ENCODE measurements around the gene INCA1.

The INCA1 gene

DNA sequence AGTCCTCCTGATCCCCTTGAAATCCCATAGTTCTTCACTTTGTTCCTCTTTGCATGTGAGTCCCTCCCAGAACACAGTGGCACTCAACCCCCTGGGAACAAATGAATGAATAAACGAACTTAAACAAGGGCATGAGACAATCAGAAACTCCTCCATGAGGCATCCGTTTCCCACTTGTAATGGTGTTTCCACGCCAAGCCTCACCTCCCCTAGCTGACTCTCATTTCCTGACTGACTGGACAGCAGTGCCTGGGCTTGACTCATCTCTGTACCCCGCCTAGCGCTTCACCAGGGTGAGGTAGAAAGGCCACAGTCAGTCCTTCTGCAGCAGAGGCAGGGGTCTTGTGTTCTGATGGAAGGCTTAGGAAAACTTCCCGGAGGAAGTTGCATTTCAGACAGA lies 14.6 kb upstream of the INCA1 start:
- no peak for DNase-seq (ENCODE audit: low read depth)

DNA sequence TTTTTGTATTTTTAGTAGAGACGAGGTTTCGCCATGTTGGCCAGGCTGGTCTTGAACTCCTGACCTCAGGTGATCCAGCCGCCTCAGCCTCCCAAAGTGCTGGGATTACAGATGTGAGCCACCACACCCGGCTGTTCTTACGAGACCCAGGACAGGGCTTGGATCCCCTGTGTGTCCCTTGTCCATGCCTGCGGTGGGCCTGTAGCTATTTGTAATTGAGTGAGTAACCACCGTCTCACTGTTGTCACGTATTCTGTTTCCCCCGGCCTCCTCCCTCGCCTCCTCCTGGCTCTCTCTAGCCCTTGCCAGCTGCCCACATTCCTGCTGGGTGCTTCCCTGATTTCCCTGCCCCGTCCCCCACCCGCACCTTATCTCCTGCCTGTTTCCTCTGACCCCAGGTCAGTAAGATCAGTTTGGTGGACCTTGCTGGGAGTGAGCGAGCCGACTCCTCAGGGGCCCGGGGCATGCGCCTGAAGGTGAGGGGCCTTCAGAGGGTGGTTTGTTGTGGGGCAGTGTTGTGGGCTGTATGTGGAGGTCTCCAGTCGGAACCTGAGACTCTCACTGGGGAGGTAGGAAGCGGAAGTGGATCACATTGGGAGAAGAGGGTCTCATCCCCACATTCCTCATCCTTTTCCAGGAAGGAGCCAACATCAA lies 6.0 kb upstream of the INCA1 start:
- no peak for DNase-seq (ENCODE audit: low read depth)

DNA sequence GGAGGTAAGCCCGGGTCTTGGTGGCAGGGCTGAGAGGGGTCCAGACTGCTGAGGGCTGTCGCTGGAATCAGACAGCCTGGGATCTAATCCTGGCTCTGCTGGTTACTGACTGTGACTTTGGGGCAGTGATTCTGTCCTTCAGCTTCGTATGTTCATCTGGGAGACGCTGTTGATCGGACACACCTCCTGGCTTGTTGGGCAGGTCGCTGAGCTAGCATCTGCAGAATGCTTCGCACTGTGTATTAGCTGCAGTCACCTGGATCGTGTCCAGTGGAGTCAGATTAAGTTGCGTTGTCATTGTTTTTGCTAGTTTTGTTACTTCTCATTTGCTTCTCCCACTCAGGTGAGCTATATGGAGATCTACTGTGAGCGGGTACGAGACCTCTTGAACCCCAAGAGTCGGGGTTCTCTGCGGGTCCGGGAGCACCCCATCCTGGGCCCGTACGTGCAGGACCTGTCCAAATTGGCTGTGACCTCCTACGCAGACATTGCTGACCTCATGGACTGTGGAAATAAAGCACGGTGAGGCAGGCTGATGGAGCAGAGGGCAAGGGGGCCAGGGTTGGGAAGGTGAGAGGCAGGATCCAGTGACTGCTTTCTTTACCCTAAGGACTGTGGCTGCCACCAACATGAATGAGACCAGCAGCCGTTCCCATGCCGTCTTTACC lies 4.9 kb upstream of the INCA1 start:
- no peak for DNase-seq (ENCODE audit: low read depth)

DNA sequence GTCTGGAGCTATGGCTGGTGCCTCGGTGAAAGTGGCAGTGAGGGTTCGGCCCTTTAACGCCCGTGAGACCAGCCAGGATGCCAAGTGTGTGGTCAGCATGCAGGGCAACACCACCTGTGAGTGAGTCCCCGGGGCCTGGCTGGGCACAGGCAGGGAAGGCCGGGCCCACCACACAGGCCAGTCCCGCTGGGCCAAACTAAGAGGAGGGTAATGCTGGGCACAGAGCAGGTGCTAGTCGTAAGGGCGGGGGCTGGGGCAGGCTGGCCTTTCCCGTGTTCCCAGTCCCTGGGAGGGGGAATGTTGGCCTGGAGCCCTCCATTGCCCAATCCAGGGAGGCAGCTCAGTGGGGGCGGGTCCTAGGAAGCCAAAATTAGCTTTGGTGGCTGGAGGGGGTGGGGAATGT lies 2.9 kb upstream of the INCA1 start:
- no peak for DNase-seq (ENCODE audit: low read depth)

DNA sequence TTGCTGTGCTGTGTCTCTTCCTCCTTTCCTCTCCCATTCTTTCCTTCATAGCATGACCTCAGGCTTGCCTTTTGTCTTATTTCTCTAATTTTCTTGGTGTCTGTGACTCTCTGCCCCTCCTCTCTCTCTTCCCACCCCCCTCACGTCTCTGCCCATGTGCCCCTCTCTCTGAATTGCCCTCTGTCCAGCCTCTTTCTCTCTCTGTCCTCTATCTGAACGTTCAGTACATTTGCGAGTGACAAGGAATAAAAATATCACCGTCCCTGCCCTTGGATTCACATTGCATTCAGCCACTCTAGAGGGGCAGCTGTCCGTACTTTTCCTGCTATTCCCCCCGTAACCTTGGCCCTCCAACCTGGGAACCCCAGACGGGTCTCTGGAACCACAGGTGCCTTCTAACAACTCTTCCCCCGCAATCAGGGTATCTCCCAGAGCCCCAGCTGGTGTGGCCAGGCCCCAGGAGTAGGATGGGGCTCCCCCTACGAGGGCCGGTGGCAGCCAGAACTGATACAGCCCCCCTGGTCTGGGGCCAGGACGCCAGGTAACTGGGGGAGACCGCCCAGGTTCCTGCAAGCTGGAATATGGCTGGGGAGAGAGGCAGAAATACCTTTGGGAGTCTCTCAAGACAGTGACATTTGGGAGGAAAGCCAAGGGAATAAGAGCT lies 2.2 kb upstream of the INCA1 start:
- no peak for DNase-seq (ENCODE audit: low read depth)

DNA sequence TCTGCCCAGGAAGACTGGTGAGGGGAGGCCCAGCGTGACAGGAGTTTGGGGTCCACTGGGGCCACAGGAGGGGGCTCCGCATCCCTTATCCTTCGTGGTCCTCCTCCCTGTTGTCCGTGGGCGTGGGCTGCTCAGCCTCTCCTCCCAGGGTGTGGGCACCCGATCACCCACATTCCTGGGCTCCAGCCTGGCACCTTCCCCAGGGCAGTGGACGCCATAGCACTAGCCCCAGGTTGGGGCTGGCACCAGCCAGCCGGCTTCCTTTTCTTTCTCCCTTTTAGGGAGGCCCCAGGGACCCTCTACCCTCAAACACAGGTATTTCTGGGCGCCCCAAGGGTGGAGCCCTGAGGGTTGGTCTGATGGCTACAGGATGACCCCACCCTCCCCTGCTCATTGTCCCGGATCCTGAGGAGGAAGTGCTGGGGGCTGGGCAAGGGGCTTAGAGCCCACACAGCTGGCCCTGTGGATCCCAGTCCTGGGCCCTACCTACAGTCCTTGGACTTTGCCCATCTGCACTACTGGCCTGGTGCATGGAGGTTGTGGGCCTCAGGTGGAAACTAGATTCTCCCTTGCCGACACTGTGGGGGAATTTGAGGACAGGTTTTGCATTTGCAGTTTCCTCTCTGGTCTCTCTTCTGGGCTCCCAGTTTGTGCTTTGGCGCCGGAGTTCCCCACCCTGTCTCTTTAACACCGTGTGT lies 1.6 kb upstream of the INCA1 start:
- DNase-seq (ENCODE audit: low read depth): no peak

DNA sequence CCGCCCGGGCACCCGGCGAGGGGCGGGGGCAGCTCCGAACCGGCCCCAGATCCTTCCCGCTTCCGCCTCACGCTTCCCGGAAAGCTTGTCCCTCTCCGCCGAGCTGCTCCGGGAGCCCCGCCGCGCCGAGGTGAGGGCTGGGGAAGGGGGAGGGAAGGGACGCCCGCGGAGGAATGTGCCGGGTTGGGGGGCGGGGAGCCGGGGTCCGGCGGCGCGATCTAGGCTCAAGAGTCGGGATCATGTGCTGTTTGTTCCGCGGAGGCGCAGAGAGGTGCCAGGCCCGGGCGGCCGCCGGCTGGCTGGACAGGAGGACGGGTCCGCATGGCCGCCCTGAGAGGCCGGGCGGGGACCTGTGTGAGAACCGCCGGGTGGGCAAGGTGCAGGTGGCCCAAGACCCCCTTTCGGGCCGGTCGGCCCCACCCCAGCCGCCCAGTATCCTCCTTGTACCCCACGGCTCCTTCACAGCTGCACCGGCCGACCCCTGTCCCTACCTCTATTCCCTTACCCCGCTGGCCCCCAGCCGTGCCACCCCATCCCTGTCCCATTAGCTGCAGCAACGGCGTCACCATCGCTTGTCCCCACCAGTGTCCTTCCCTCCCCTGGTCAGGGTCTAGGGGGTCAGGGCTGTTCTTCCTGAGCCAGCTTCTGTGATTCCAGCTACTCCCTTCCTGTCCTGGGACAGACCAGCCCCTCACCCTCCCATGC lies 857 bp upstream of the INCA1 start:
- DNase-seq (ENCODE audit: low read depth): no peak

DNA sequence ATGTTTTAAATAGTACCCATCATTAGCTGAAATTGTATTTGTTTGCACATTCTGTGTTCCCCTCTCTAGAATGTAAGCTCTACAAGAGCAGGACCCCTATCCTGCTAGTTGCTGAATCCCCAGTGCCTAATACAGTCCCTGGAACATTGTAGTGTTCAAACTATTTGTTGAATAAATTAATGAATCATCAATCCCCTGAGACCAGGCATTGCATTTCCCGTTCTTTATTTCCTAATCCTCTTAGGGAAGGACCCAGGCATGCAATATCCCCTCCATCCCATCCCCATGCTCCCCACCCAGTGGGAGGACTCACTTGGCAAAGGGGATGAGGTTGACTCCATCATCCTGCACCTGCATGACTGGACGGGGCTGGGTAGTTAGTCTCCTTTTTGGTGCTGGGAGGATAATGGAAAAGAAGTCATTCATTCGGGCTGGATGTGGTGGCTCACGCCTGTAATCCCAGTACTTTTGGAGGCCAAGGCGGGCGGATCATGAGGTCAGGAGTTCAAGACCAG lies 3.2 kb downstream of the INCA1 start:
- no peak for DNase-seq (ENCODE audit: low read depth)

DNA sequence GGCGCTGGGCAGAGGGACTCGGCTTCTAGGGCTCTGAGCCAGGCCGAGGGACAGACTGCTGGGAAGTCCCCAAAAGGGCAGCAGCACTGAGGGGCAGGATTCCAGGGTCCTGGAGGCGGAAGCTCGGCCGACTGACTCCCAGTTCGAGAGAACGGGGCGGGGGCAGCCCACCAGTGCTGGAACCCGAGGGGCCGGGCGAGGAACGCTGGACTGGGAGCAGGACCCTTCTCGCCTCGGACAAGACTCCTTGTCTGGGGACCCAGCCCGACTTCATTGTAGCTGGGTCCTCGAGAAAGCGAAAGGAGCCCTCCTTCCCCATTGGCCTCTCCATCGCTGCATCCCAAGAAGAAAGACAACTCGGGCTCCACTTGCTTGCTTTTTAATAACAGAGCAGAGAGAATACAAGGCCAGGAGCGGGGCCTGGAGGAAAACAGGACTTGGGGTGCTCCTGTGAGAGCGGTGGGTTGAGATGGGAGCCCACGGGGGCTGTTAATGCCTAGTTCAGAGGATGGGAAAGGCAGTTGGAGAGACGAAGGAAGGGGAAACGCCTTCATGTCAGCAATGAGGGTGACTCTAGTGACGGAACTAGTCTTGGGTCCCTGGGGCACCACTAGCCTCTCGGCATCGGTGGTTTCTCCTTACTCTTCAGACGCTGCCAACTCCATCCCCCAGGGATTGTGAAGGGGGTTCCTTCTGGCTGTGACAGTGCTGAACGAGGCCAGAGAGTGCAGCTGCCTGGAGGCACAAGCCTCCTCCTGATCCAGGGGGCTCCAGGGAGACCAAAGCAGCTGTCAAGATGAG lies 9.4 kb downstream of the INCA1 start:
- DNase-seq (ENCODE audit: low read depth): no peak

DNA sequence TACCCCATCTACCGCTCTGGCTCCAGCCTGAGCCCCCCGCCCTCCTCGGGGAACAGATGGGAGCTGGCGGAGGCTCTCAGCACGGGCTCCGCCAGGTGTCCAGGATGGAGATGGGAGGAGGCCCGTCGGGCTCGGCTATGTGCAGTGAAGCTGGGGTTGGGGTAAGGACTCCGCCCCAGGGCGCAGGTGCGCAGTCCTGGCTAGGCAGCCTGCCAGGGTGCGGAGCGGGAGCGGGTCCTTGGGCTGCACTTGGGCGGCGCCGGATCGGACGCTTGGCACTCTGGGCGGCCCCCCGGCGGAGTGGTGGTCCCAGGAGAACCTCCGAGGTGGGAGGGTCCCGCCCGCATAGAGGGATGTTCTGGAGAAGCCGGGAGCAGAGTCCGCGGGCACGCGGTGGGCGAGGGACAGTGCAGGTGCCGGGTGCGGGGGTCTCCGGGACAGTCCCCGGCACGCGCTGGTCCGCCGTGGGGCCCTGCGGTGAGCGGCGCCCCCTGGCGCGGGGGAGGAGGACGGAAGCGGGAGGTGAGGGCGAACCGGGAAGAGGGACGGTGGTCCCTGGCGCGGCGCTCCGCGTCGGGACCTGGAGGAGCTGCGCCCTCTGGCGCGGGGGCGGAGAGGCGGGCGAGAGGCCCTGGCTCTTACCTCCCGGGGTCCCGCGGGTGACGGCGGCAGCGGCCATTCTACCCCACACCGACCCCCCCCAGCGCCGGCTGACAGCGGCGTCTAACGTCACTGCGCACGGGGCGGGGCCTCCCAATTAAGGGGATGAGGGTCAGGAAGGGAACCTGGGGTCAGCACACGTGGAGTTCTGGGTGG lies 10.2 kb downstream of the INCA1 start, which contains the start of gene CAMTA2:
TSS of gene CAMTA2 (minus strand) at position 725 of the 816 bp plus-strand sequence. CDS start 1,453 bp downstream, outside the sequence.
- no peak for DNase-seq (ENCODE audit: low read depth)

DNA sequence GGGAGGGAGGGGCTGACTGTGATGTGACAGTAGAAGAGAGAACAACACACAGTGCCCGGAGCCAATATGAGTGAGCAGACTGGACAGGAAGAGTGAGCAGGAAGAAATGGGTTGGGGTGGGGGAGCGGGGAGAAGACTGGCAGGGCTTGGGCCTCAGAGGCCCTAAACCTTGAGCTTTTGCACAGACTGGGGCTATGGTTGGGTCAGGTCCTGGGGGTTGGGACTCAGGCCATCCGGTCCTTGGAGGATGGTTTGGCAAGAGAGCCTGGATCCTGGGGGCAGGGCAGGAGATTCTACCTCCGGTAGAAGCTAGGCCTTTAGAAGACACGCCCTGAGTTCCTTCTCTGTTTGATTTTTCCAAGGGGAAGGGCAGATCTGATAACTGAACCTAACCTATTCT lies 10.9 kb downstream of the INCA1 start:
- no peak for DNase-seq (ENCODE audit: low read depth)

DNA sequence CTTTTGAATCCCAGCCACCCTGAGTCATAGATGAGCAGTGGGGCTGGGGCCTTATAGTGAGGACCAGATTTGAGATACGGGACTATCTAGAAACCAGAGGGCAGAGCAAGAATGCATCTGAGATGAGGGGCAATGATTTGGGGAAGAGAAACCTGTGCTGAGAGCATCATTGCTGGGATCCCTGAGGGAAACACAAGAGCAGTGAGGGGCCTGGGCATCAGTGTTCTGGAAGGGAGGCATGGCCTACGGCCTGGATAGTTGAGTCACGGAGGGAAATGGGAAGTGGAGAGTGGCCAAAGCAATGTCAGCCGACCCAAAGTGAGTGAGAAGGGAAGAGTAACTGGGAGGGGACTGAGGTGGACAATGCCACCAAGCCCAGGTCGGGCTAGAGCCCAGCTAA lies 15.0 kb downstream of the INCA1 start:
- DNase-seq (ENCODE audit: low read depth): no peak

DNA sequence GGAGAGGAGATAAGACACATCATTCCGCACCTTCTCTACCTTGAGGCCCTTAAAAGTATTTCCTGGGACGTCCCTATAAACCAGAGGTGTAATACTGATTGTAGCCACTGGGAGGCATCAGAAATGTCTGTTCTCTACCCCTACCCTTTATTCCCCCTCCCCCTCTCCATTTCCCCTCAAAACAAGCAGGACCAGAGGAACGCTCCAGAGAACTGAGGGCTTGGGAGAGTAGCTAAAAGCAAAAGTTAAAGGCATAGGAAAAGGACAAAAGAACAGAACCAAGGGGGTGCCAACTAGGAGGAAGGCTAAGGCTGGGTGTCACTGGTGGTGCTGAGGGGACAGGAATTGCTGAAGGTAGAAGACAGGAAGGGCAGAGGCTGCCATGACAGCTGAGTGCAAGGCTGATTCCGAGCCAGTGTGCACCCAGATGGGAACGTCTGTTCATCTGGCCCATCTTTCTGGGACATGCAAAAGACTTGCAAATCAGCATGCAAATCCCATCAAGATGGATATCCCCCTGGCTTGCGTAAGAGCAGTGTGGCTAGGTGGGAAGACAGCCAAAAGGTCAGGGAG lies 16.6 kb downstream of the INCA1 start:
- DNase-seq (ENCODE audit: low read depth): no peak

DNA sequence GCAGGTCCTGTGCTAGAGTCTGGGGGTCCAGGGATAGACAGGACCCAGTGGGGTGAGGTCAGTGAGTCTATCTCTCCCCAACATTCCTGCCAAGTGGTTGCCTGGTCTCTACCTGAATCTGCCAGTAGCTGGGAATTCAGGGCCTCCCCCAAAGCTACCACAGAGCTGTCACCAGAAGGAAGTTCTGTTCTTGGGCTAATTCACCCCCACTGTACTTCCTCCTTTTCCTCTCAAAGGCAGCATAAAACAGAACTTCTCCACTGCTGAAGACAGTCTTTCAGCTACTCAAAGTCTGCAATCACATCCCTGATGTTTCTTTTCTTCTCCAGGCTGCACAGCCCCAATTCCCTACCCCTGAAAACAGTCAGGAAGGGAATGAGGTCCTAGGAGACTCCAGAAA lies 18.6 kb downstream of the INCA1 start:
- DNase-seq (ENCODE audit: low read depth): no peak

DNA sequence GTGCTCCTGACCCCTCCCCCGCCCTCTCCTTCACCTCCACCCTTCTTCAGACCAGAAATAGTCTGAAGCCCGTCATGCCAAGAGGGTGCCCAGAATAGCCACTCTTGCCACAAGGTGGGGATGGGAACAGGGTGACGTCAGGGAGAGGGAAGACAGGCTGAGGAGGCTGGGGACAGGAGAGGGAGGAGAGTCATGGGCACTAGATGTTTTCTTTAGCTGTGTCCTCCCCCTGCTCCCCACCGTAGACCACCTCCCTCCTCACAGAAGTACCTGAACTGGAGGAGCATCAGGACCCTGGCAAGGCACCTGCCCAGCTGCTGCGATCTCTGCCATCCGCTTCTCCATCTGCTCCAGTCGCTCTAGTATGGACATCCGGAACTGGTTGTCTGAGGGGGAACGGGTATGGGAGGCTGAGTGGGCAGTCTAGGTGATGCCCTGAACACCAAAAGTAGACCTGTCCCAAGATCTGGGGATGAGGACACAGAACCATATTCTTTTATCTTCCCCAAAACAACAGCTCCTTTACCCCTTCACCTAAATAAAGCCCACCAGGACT lies 23.1 kb downstream of the INCA1 start:
- no peak for DNase-seq (ENCODE audit: low read depth)

DNA sequence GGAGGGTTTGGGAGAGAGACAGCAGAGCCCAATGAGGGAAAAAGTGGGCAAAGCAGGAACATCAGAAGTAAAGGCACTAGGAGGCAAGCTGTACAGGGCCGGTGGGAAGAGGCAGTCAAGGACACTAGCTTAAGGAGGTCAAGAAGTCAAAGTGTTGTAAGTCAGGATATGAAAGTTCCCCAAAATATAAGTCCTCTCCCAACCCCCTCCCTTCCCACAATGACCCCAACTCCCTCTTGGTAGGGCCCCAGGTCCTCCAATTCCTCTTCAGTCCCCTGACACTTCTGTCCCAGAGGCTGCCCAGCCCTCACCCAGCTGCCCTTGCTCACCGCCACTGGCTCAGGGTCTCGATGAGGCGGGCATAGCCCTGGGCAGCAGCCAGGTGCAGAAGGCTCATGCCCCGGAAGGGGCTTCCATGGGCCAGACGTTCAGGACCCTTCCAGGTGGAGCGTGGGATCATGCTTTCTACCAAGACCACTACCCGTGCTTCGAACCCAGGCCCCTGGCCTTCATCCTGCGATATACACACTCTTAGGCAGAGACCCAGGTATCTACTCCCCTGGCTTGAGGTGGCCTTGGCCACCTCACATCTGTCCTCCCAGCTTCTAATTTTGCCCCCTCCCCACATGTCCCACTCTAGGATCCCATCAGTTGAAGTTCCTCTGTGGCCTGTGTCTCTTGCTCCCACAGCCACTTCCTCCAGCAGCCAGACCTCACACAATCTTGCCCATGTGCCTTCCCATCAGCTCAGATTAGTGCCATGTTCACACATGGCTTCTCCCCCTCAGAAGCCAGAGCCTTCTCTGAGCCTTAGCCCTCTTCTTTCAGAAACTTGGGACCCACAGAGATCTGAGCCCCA lies 23.8 kb downstream of the INCA1 start:
- DNase-seq (ENCODE audit: low read depth): no peak

DNA sequence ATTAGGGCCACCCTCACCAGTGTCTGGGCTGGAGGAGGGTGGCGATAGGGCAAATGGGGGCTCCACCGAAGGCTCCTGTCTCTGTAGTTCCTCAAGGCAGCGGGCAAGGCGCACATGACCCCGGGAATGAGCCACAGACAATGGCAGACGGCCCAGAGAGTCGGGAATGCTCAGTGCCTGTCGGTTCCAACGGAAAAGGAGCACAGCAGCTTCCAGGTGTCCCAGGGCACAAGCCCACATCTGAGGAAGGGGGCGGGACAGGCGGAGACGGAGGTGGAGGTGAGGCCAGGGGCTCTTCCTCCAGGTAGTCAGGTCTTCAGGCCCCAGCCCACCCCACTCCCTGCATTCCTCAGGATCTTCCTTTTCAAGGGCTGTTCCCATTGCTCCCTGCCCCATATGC lies 24.6 kb downstream of the INCA1 start:
- no peak for DNase-seq (ENCODE audit: low read depth)

DNA sequence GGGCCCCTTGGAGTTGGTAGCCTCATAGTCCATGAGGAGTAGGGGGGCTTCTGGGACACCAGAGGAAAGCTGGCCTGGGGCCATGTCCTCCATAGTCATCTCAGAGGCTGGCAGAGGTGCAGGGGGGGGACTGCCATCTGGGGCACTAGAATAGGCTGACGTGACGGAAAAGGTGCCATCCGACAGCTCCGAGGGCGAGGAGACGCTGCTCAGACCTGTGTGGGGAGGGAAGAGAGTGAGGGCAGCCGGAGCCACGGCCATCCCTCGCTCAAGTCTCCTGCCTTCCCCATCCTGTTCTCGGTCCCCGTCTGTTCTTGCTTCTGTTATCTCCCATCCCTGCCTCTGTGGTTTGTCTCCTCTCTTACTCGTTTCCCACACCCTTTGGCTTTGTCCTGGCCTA lies 25.0 kb downstream of the INCA1 start:
- no peak for DNase-seq (ENCODE audit: low read depth)

DNA sequence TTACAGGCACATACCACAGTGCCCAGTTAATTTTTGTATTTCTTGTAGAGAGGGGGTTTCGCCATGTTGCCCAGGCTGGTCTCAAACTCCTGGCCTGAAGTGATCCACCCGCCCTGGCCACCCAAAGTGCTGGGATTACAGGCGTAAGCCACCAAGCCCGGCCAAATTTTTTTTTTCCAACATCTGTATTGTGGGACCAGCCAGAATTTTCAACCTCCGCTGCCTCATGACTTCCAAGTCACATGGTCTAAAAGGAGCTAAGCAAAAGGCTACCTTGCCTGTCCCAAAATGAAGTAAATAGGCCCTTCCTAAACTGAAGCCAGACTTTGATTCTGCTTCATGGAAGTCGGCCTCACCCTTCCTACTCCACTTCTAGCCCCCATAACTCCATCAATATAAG lies 25.5 kb downstream of the INCA1 start:
- no peak for DNase-seq (ENCODE audit: low read depth)

All from HS-27A (cell line).